Subcutaneous adipose tissue (tissue), 4 donors: ENCODE results near the gene FGD4. TPM values are rescaled to one million over a fixed set of nuclear protein-coding genes. Genes with fewer than 3 reads are reported as not detected.

Experiments
- total RNA-seq, 4 donors: library from RNA; depleted of rRNA; stranded (reverse); fragments of >200 nt; gene quantifications; one replicate each; pipeline ENCODE4 v1.1.0, GENCODE V29; 2016
- TF ChIP-seq, protein P1 (sequence below): fragments of 450-650 bp; IDR thresholded peaks from one replicate; pipeline ENCODE4 v1.5.1; 2016; ENCODE audit warnings: low read depth, mild to moderate bottlenecking, control low read depth, antibody characterized with exemption, moderate library complexity

FGD4 gene
- total RNA-seq, 4 donors from 2014 or later, result 65.1 to 96.9 (median 85.8) TPM

DNA sequence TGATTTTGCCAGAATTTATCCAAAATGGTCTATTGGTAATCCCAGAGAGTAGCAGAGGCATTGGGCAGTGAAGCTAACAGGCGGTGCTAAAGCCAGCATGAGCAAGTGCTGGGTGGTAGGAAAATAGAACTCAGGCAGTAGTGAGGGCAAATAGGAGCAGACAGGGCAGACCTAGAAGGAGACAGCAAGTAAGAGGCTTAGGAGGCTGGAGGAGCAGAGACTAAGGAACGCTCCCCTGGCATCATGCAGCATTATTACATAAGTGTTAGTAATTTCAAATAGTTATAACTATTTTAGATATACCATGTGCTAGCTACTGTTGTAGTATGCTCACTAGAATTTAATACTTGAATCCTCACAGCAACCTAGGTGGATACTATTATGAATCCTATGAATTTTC is 151.7 kb downstream of the FGD4 start:
- TF ChIP-seq, protein P1, sequence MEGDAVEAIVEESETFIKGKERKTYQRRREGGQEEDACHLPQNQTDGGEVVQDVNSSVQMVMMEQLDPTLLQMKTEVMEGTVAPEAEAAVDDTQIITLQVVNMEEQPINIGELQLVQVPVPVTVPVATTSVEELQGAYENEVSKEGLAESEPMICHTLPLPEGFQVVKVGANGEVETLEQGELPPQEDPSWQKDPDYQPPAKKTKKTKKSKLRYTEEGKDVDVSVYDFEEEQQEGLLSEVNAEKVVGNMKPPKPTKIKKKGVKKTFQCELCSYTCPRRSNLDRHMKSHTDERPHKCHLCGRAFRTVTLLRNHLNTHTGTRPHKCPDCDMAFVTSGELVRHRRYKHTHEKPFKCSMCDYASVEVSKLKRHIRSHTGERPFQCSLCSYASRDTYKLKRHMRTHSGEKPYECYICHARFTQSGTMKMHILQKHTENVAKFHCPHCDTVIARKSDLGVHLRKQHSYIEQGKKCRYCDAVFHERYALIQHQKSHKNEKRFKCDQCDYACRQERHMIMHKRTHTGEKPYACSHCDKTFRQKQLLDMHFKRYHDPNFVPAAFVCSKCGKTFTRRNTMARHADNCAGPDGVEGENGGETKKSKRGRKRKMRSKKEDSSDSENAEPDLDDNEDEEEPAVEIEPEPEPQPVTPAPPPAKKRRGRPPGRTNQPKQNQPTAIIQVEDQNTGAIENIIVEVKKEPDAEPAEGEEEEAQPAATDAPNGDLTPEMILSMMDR, result no peak

DNA sequence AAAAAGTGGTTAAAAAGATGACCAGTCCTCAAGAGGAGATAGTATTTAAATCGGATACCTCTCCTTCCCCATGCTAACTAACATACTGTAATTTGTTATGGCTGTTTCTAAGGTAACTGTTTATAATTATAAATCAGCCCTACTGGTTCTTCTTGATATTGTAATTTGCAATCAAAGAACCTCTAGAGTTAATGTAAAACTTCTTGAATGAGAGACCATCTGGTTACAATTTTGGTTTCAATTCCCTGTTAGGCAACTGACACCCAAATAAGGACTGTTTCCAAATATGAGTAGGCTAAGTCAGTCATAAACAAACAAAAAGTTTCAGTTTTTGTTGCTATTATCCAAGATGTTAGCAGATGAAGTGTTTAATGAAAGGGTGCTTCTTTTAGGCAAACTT is 159.5 kb downstream of the FGD4 start:
- TF ChIP-seq, protein P1, result no peak

DNA sequence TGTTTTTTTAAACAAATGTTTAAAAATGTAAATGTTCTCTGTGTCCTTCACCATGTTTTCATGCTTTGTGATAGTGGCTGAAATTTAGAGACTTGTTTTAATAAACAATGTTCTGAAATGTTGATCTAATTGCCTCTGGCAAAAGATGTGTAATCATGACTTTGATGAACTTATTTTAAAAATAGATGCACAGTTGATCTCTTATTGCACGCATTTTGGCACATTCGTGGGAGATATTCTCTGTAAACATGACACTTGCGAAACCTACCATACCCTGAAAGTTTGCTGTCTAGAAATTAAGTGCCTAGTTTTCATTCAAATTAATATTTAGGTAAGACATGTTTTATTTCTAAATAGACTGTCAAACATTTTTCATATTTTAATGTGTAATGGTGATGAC is 160.1 kb downstream of the FGD4 start:
- TF ChIP-seq, protein P1, result no peak

DNA sequence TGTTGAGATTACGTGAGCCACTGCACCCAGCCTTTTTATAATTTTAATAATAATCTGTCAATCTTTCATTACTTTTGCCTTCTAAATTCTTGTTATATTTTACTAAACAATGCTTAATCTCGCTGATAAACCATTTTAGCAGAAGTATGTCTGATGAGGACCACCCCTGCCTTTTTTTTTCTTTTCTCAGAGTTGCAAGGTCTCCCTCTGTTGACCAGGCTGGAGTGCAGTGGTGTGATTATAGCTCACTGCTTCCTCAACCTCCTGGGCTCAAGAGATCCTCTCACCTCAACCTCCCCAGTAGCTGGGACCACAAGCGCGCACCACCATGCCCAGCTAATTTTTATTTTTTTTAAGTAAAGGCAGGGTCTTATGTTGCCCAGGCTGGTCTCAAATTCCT is 161.2 kb downstream of the FGD4 start:
- TF ChIP-seq, protein P1, result no peak

DNA sequence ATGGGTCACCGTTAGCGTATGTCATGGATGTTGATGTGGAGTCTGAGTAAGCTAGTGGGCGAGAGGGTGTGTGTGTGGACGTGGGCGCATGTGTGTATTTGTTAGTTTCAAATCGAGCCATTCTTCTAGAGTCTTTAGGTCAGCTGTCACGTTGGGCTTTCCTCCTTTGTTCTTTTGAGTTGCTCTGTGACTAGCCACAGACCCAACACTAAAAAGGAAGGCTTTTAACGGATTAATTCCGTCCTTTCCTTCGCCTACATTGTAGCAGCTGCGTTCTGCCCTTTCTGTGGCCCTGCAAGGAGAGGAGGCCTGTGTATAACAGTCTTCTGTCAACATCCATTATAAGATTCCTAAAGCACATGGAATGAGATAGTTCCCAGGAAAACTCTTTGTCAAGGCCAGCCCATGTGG is 162.6 kb downstream of the FGD4 start:
- TF ChIP-seq, protein P1, result no peak

DNA sequence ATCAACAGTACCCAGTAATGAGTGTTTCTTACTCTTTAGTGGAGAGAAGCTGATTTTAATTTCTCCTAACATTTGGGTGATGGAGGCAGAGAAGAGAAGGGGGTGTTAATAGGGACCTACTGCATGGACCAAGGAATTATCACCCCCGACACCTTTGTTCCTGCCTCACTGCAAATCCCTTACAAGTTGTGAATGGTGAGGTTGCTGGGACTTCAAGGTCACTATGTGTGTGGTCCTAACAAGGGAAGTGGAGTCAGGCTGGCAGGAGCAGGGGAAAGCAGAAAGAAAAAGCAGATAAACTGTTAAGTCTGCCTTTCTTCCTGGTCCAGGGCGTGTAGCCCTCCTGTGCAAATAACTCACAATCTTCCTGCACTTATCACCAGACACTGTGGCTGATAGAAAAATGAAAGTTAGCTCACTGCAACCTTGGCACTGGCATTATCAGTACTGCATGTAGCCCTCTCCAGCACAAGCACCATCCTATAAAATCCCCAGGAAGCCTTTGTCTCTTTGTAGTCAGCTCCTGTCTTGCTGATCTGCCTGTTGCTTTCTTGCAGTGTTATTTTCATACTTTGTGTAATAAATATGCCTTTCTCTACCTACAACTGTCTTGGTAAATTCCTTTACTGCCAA is 167.4 kb downstream of the FGD4 start:
- TF ChIP-seq, protein P1, result no peak

DNA sequence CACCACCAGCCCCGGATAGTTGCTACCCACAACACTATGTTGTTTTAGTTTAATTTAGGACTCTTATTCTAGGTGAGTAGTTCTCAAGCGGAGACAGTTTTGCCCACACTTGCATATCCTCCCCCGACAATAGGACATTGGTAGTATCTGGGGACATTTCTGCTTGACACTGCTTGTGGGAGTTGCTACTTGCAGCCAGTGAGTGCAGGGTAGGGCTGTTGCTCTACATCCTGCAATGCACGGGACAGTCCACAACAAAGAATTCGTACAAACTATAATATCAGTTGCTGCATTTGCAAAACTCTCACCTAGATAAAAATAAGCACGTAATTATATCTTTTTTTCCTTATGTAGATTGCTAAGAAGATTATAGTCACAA is 167.9 kb downstream of the FGD4 start:
- TF ChIP-seq, protein P1, result no peak
